NOMO-1 treated with DMSO at 0.1 percent for 48 hours (cell line): Measurements from ENCODE around the gene MT4.
"Not testable (repeated sequence)": the region's sequence is repeated elsewhere in the genome, so short reads cannot be mapped to it uniquely, and the experiment has no call there.

ENCODE experiments used
- DNase-seq: peaks from one replicate; lab custom pipeline; 2025; ENCODE audit not compliant: unreplicated experiment; lab: John Stamatoyannopoulos, UW

The MT4 gene

GRCh38 chr16:56558024-56558747 is 6.7 kb upstream of the MT4 start:
- DNase-seq = no peak

GRCh38 chr16:56559109-56559508 is 5.8 kb upstream of the MT4 start:
- DNase-seq = no peak

GRCh38 chr16:56560447-56560846 is 4.4 kb upstream of the MT4 start:
- DNase-seq = no peak

GRCh38 chr16:56561126-56561525 is 3.7 kb upstream of the MT4 start:
- no peak for DNase-seq

- no peak for DNase-seq
These were observed 5.1 kb downstream of the MT4 start for GRCh38 chr16:56569971-56570370.

GRCh38 chr16:56571525-56571924 is 6.7 kb downstream of the MT4 start:
- no peak for DNase-seq

- DNase-seq = no peak
These were observed 9.8 kb downstream of the MT4 start for GRCh38 chr16:56574625-56575024.

- DNase-seq = peak; percentile 88
These were observed 11.9 kb downstream of the MT4 start for GRCh38 chr16:56576585-56577299.

- DNase-seq = no peak
These were observed 12.4 kb downstream of the MT4 start for GRCh38 chr16:56577300-56577625.

GRCh38 chr16:56580391-56581048 is 15.6 kb downstream of the MT4 start:
- no peak for DNase-seq

GRCh38 chr16:56582911-56583310 is 18.0 kb downstream of the MT4 start:
- not testable (repeated sequence) for DNase-seq

- DNase-seq = no peak
These were observed 18.7 kb downstream of the MT4 start for GRCh38 chr16:56583351-56584168.

GRCh38 chr16:56584276-56584675 is 19.4 kb downstream of the MT4 start:
- DNase-seq = no peak

- DNase-seq = no peak
These were observed 23.9 kb downstream of the MT4 start for GRCh38 chr16:56588781-56589140.

GRCh38 chr16:56589141-56590039 is 24.5 kb downstream of the MT4 start, which contains the start of gene MT3:
Gene MT3 (plus strand): TSS chr16:56589528. CDS start chr16:56589591, 63 bp downstream.
- DNase-seq = no peak

GRCh38 chr16:56591377-56592060 is 26.6 kb downstream of the MT4 start:
- peak; percentile 81 for DNase-seq

- DNase-seq = no peak
These were observed 28.9 kb downstream of the MT4 start for GRCh38 chr16:56593573-56594291.

GRCh38 chr16:56594292-56594619 is 29.4 kb downstream of the MT4 start:
- no peak for DNase-seq

- peak; percentile 50 for DNase-seq
These were observed 35.6 kb downstream of the MT4 start for GRCh38 chr16:56600398-56600999.
